A172 (cell line): Measurements from ENCODE around the gene TPP2. TPM values are rescaled to one million over a fixed set of nuclear protein-coding genes. Genes with fewer than 3 reads are reported as not detected.
A peak's percentile ranks its signal among the peaks of the same experiment; 100 is the strongest.

Experiments
- DNase-seq: peaks from one replicate; pipeline ENCODE4 v3.0.0-alpha.2; 2015; ENCODE audit warnings: low spot score
- total RNA-seq: library from RNA; depleted of rRNA; stranded (reverse); fragments of >200 nt; shearing (Covaris generic); gene quantifications from 2 replicates; pipeline ENCODE4 v1.2.3, GENCODE V29; 2014

Gene TPP2
- total RNA-seq, 1 experiment from 2014 or later, result 86.1 TPM

DNA sequence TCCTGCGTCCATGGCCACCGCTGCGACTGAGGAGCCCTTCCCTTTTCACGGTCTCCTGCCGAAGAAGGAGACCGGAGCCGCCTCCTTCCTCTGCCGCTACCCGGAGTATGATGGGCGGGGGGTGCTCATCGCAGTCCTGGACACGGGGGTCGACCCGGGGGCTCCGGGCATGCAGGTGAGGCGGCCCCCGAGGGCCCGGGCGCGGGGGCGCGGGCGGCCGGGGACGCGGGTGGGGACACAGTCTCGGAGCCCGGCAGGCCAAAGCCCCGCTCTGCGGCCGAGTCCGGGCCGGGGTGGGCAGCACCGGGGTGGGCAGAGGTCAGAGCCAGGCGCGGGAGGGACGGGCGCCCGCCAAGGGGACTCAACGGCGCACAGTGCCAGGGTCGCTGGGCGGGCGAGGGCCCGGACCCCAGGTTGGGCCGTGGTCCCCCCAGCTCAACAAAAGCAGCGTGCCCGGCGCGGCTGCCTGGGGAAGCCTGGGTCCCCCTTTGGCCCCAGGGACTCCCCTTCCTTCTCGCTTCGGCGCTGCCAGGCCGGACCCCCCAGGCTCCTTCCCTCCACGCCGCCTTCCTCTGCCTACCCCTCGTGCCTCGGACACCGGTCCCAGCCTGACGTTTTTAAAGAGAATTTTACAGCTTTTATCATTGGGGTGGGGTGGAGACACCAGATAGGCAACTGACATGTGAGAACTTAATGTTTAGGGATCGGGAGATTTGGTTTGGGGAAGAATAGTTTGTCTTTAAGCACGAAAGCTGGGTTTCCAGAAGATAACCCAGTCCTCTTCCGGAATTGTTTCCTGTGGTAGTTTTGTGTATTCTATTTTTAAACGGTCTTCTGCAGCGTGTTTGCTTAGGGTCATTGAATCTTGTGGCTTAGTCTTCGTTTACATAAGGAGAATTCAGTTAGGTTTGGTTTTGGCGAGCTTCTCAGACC lies 509 bp downstream of the TPP2 start:
- peak; percentile 13 for DNase-seq

DNA sequence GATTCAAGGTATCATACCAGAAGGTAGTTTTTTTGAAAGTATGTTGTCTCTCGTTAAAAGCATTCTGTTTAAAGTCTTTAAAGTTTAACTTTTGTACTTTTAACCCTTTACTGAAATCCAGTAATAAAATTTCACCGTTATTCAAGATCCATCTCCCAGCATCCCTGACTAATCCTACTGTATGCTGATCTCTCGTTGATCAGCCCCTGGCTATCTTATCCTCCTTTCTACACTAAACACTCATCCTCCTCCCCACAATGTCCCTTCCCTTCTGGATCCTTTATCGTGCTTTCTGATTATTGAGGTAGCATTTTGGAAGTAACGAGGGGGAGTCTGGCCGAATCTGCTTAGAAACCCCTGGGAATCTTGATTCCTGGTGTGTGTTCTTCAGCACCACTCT lies 1.3 kb downstream of the TPP2 start:
- no peak for DNase-seq

DNA sequence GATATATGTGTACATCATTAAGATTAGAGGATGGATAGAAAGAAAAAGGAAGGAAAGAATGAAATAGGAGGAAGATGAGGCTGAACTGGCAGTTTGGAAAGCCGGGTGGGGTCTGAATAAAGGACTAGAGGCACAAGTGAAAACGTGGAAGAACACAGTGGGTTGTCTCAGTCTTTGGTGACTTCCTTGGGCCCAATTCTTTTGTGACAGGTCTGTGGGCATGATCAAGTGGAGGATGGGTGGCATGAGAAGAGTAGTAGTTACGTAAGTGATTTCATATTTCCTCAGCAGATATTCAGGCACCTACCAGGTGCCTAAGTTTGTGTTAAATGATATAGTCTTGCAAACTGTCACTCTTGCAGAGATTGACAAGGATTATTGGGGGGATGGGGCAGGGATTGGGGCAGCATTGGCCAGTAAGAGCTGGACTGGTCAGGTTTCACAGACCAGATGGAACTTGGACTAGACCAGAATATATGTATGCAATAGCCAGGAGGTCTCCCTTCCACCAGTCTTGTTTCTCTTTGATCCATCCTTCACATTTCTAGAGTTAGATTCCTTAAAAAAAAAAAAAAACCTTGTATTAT lies 2.7 kb downstream of the TPP2 start:
- DNase-seq, result no peak

DNA sequence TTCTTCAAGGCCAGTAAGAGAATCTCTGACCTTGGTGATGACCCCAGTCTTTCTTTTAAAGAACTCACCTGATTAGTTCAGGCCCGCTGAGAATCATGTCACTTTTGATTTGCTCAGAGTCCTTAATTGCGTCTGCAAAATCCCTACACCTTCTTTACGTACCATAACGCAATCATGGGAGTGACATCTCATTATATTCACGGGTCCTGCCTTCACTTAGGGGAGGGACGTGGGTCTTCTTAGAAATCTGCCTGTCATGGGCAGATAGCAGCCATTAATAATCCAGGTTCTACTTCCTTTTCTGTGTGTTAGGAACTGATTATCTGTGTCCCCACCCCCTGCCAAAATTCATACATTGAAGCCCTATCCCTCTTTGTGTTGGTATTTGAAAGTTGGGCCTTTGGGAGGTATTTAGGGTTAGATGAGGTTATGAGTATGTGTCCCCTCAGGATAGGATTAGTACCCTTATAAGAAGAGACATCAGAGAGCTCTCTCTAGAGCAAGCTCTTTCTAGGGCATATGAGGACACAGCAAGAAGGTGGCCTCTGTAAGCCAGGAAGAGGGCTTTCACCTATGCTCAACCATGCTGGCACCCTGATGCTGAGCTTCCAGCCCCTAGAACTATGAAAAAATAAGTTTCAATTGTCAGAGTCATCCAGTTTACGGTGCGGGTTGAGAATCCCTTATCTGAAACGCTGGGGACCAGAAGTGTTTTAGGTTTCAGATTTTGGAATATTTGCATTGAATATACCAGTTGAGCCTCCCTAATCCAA lies 9.9 kb downstream of the TPP2 start:
- no peak for DNase-seq

DNA sequence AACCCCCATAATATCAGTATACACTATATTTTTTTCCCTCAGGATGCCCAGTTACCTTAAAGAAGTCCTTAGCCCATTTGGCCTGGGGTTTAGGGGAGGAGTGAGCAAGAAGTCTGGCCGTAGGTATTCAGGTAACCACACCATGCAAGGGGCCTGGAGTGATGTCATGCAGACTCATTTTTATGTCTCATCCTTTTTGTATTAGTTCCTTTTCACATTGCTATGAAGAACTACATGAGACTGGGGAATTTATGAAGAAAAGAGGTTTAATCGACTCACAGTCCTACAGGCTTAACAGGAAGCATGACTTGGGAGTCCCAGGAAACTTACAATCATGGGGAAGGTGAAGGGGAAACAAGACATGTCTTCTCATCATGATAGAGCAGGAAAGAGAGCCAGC lies 12.2 kb downstream of the TPP2 start:
- no peak for DNase-seq

DNA sequence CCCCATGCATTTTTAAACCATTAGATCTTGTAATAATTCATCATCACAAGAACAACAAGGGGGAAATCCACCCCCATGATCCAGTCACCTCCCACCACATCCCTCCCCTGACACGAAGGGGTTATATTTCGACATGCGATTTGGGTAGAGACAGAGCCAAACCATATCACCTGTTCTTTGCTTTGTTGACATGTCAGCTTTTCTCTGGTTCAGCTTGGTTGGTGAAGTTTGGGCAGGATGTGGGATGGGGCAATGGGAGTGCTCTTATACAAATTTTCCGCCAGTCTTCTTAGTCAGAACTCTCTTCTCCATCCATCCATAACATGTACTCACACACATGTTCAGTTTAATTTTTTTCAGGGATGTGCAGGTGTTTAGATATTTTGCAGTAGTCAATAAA lies 12.9 kb downstream of the TPP2 start:
- DNase-seq, result no peak

DNA sequence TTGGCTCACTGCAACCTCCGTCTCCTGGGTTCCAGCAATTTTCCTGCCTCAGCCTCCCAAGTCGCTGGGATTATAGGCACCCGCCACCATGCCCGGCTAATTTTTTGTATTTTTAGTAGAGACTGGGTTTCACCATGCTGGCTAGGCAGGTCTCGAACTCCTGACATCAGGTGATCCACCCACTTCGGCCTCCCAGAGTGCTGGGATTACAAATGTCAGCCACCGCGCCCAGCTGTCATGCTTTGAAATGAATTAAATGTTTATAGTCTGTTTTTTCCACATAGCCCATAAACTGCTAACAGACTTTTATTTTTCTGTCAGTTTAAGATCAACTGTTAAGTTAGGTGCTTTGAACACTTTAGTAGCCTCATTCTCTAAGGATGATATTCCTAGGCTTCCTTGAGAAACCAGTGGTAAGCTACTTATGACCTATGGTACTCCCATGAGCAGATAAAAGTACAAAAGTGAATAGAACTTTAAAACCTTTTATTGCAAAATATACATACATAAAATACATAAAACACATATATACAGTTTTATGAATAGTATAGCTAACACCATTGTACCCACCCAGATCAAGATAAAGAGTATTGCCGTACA lies 13.6 kb downstream of the TPP2 start:
- no peak for DNase-seq

DNA sequence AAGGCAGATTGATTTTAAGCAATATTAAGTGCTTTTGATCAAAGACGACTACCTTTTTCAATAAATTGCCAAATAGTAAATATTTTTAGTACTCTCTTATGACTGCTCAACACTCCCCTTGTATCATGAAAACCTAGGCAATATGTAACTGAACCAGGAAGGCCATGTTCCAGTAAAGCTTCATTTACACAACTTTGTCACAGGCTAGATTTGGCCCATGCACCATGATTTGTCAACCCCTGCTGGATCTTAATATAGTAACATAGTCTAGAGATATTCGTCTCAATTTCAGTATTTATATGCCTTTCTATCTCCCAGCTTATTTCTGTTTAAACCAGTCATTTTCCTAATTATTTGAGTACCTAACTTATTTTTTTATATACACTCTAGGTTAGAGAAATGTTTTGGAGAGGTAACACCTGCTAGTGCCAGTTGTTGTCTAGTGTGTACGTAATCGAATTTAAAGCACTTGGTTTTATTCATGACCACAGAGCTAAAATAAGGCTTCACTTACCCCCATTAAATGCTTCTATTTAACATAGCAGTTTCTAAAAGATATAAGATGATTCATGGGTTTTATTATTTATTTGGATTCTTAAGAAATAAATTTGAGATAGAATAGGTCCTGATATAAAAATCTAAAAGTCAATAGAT lies 21.0 kb downstream of the TPP2 start:
- DNase-seq, result no peak

DNA sequence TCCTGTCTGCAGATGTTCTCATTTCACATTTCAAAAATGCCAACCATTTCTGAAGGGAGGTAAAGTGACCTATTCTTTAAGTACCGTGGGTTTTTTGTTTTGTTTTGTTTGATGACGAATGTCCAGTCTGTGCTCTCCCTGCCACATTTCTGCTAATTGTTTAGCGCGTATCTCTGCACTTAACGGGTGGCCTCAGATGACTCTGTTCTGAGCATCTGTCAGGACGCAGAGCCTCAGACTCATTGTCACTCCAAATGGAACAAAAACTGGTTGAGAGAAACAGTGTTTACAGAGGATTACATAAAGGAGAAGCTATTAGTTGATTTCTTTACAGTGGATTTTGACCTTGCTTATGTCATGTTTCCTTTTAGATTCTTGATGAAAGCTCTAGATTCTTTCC lies 23.7 kb downstream of the TPP2 start:
- no peak for DNase-seq

DNA sequence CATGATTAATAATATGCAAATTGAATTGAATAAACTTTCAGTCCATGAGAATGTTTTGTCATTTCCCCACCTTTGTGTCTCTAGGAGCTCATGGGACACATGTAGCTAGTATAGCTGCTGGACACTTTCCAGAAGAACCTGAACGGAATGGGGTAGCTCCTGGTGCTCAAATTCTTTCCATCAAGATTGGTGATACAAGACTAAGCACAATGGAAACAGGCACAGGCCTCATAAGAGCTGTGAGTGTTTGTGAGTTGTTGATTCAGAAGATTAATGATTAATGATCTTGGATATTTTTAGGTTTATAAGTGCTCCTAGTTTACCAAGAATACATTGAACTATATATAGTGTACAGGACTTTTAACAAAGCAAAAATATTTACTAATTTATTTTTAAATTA lies 30.1 kb downstream of the TPP2 start:
- no peak for DNase-seq

DNA sequence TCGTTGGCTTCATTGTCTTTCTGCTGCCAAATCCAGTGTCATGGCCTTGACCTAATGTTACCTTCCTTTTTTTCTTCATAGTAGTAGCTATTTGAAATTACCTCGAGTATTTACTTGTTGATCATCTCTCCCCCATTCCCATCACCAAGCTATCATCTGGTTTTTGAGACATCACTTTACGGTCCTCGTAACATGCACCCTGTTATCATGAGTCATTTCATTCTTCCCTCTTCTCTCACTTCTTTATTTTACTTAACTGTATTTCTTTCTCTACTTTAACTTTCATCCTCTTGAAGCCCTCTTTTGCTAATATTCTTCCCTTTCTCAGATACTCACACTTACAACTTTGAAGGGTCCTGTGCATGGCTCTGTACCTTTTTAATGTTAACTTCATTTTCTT lies 31.8 kb downstream of the TPP2 start:
- no peak for DNase-seq

DNA sequence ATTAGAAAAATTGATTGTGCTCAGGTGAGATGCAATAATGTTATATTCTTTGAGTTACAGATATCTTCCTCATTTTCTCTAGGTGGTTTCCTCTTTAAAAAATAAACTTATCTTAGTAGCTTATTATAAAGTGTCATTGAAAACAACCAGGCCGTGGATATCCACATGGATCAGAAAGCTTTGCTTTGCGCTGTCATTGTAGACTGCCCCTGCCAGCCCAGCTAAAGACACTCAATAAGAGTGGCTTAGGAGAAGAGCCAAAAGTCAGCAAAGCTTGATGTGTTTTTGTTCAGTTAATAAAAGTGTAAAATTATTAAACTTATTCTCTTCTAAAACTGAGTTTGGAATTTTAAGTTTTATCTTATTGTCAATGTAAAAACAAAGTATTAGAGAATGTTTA lies 34.4 kb downstream of the TPP2 start:
- DNase-seq, result no peak

DNA sequence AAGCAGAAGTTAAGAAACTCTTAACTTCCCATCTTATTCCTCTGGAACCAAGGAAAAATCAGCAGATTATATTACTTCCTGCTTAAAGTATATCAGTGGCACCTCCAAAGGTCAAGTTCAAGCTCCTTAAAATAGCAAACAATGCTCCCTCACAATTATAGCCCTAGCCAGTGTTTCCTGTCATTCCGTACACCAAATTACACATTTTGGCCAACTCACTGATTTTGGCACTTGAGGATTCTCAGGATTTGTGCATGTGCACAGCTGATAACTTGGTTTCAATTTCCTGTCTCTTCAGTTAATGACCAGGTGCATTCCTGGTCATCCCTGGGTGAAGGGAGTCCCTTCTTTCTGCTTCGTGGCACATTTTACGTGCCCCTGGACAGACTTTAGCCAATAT lies 42.0 kb downstream of the TPP2 start:
- no peak for DNase-seq

DNA sequence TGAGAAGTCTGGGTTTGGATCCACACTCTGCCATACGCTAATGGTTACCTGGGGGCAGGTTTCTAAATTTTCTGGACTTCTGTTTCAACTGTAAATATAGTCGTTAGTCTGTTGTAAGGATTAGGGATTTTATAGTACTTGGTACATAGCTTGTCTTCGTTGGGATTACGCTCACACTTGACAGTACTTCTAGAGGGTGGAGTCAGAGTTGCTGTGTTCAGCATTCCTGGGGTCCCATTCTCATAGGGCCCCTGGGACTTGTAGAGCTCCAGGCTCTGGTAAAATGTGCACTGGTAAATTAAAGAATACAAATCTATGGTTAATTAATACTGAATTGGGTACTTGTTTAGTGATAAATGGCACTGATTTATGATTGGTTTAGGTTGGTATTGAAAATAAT lies 45.2 kb downstream of the TPP2 start:
- DNase-seq, result no peak

DNA sequence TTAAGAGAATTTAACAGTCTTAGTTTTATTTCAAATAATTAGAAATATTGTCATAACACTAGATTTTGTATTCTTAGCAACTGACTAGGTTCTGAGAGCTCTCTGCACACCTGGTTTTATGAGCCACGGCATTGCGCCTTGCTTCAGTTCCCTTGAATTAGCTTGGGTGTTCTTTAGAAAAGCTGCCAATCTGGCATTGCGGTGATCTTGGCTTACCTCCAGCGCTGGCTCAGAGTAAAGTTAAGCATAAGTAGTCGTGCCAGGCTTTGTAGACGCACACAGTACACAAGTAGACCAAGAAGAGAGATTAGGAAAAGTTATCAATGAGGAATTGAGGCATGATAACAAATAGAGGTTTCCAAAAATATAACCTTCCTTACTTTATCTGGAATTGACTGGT lies 45.7 kb downstream of the TPP2 start:
- no peak for DNase-seq

DNA sequence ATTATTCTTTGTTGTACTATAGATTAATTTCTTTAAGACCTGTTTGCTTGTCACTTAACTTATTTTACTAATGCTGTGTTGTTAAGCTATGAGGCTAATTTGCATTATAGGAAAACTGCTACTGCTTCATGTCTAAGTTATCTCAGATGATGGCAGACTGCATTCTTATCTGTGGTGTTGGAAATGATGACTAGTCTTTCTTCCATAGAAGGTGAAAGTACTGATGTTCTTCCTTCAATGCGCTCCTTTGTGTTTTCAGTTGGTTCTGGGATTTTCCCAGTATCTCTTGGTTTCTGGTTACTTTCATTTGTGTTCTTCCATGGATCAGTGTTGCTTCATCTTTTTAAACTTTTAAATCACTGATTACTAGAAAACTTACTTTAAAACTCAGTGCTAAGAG lies 46.9 kb downstream of the TPP2 start:
- no peak for DNase-seq

DNA sequence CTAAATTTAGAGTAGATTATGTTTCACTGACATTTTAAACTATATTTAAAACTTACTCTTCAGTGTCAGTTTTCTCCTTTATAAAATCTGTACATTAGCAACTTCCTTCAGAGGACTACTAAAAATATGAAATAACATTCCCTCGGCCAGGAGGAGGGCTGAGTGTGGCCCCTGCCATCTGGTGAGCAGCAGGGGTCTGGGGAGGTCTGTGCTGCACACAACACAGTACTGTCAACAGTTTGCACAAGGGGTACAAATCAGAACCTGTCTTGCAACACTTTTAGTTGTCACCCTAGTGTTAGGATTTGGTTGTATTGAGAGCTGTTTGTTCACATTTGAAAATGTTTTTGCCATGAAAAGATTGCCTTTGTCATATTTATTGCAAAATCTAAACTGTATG lies 48.9 kb downstream of the TPP2 start:
- DNase-seq, result no peak

DNA sequence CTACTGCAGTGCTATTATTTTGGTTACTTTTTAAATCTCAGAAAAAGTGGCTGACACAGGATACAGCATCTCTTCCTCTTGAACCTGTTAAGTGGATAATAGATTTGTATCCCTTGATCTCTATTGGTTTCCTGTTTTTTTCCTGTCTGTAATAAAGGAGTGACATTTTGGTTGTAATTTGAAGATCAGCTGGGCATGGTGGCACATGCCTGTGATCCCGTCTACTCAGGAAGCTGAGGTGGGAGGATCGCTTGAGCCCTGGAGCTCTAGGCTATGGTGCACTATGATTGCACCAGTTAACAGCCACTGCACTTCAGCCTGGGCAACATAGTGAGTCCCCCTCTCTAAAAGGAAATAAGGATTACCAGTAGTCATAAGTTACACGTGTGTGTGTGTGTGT lies 51.3 kb downstream of the TPP2 start:
- no peak for DNase-seq

DNA sequence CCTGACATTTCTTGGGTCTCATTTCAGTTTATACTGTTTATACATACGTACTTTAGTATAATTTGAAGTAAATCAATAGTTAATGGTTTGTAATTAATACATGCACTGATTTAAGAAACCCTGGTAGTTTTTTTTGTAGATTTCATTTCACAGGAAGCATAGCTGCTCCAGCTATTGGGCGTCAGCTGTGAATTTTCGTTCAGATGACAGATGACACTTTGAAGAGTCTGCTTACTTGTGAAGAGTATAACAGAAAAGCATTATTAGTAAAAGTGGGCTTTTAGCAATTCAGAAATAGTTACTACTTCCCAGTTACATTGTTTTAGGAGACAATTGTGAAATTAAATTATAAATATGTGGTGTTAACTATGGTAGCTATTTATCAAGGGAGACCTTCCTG lies 53.7 kb downstream of the TPP2 start:
- DNase-seq, result no peak

DNA sequence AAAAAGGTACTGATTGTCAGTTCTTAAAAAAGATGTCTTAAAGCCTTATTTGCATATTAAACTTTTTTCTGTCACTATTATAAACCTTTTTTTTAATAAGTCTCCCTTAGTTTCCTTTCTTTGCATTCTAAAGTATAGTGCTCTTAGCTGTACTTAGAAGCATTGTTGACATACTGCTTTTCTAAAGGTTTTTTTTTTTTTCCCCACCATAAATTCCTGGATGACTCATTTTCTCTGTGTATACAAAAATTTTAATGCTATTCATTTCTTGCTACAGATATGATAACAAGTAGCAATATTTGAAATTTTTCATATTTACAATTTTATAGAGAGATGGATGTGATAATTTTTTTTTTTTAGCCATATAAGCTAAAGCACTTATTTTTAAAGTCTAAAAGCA lies 54.6 kb downstream of the TPP2 start:
- peak; percentile 52 for DNase-seq

DNA sequence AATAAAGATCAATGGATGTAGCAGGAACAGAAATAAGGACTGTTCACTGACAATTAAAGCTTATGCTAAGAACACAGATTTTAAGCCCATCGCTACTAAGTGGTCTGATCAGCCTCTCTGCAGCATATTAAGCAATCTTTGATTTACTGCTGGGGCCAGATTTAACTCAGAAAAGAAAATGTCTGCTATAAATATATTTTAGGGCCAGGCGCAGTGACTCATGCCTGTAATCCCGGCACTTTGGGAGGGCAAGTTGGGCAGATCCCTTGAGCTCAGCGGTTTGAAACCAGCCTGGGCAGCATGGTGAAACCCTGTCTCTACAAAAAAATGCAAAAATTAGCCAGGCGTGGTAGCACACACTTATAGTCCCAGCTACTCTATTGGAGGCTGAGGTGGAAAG lies 55.1 kb downstream of the TPP2 start:
- DNase-seq, result peak; percentile 81

DNA sequence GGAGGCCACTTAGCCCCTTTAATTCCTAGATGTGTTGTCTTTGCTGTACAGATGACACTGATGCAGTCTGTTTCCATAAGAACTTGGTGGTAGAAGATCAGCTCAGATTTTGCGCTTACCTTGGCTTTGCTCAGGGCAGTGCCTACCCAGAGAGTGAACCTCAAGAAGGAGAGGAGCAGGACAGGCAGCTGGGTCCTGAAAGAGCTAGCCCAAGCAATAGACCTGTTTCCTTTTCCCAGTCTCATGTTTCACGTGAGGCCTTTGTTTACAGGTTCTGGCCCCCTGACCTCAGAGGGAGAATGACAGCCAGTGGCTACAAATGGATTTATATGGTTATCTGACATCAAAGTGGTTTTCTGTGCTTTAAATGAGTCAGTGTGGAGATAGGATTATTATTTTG lies 58.0 kb downstream of the TPP2 start:
- no peak for DNase-seq
